GM12801 (cell line): ENCODE measurements around the gene POM121L2.

Source experiments
- CTCF ChIP-seq: IDR thresholded peaks from one replicate; pipeline ENCODE4 v1.5.1; 2011; ENCODE audit warnings: control low read depth; ENCODE audit not compliant: insufficient read length; ENCODE audit errors: extremely low read depth

The POM121L2 gene

GRCh38 chr6:27297857-27298730 is 14.0 kb downstream of the POM121L2 start:
- no peak for TF ChIP-seq CTCF

GRCh38 chr6:27297484-27297856 is 14.6 kb downstream of the POM121L2 start:
- TF ChIP-seq CTCF = no peak

GRCh38 chr6:27296106-27296783 is 15.8 kb downstream of the POM121L2 start:
- TF ChIP-seq CTCF = no peak

GRCh38 chr6:27295301-27296079 is 16.6 kb downstream of the POM121L2 start:
- no peak for TF ChIP-seq CTCF

GRCh38 chr6:27294409-27294808 is 17.7 kb downstream of the POM121L2 start:
- TF ChIP-seq CTCF = no peak

GRCh38 chr6:27293436-27294098 is 18.5 kb downstream of the POM121L2 start:
- TF ChIP-seq CTCF = no peak

- no peak for TF ChIP-seq CTCF
These were observed 21.2 kb downstream of the POM121L2 start for GRCh38 chr6:27290850-27291208.
